Lower lobe of right lung (tissue), 2 donors: ENCODE data around the gene DUSP5. TPM values are rescaled to one million over a fixed set of nuclear protein-coding genes. Genes with fewer than 3 reads are reported as not detected.

ENCODE experiments used
- ATAC-seq, 2 donors: fragments of 200-7000 bp; cut with Tn5 transposase; one replicate each; pipeline ENCODE4 v1.9.1; 2020 to 2022; ENCODE audit warnings: mild to moderate bottlenecking in 2 of 2, moderate library complexity in 2 of 2
- DNase-seq: peaks from one replicate; pipeline ENCODE4 v3.0.0-alpha.2; 2020
- H3K27ac ChIP-seq: fragments of 200-600 bp; one replicate; pipeline ENCODE4 v1.8.0; 2022
- H3K27me3 ChIP-seq: fragments of 200-600 bp; one replicate; pipeline ENCODE4 v1.8.0; 2022; ENCODE audit warnings: low read depth
- H3K36me3 ChIP-seq: fragments of 200-600 bp; one replicate; pipeline ENCODE4 v1.8.0; 2022; ENCODE audit warnings: mild to moderate bottlenecking
- H3K4me1 ChIP-seq: fragments of 200-600 bp; one replicate; pipeline ENCODE4 v1.8.0; 2022
- H3K4me3 ChIP-seq: fragments of 200-600 bp; one replicate; pipeline ENCODE4 v1.8.0; 2022; ENCODE audit warnings: mild to moderate bottlenecking
- H3K9me3 ChIP-seq: fragments of 200-600 bp; one replicate; pipeline ENCODE4 v1.8.0; 2022
- CTCF ChIP-seq: fragments of 200-600 bp; IDR thresholded peaks from one replicate; pipeline ENCODE4 v1.8.0; 2022; ENCODE audit warnings: antibody characterized with exemption, mild to moderate bottlenecking
- intact Hi-C: fragments of 100-400 bp; cut with DNase I; formaldehyde crosslinking; loops from one replicate; pipeline ENCODE4 v1.11.0; 2022
- total RNA-seq: library from RNA; stranded (reverse); fragmentation: NEBNext Ultra II Directional; extraction: Animal tissue kit (Norgen Biotek cat#: 25700); gene quantifications from one replicate; pipeline ENCODE4 v1.2.1, GENCODE V29; 2021
- donor health status: DM: no; HTN: yes; CAD: no; lungs with severe emphysema.

Gene DUSP5
- total RNA-seq, 1 donor from 2014 or later, result 8.9 TPM

GRCh38 chr10:110556969-110557601 is 59.4 kb downstream of the DUSP5 start:
- TF ChIP-seq CTCF, result peak; percentile 71
- H3K4me1 ChIP-seq, result no peaks in the 10 kb centered on the region
- H3K9me3 ChIP-seq, result no peaks in the 10 kb centered on the region
- no peak overlapping the region for H3K4me3 ChIP-seq
- no peak overlapping the region for H3K27ac ChIP-seq
- no peak for DNase-seq
- H3K27me3 ChIP-seq, result no peaks in the 10 kb centered on the region
- peak; percentile 77 to 79 for ATAC-seq
- intact Hi-C loops, result no loop called here
- H3K36me3 ChIP-seq, result no peaks in the 10 kb centered on the region

- no peak overlapping the region for H3K27ac ChIP-seq
- peaks cover under 1% of the 10 kb centered on the region for H3K27me3 ChIP-seq
- no peak for DNase-seq
- ATAC-seq, result no peak
- no peak overlapping the region for H3K4me3 ChIP-seq
- intact Hi-C loops, result no loop called here
- H3K36me3 ChIP-seq, result no peaks in the 10 kb centered on the region
- H3K4me1 ChIP-seq, result no peaks in the 10 kb centered on the region
- H3K9me3 ChIP-seq, result no peaks in the 10 kb centered on the region
- no peak for TF ChIP-seq CTCF
Measured at GRCh38 chr10:110558041-110558440, 60.3 kb downstream of the DUSP5 start.

- intact Hi-C loops, result no loop called here
- Histone ChIP-seq H3K27me3 (peaks cover 8% of the 10 kb centered on the region), H3K36me3 (no peaks in the 10 kb centered on the region), H3K9me3 (no peaks in the 10 kb centered on the region), H3K4me3 (no peak overlapping the region), H3K27ac (no peak overlapping the region), H3K4me1 (no peaks in the 10 kb centered on the region)
- TF ChIP-seq CTCF, result no peak
- ATAC-seq (no peak), DNase-seq (no peak)
Measured at GRCh38 chr10:110560012-110560411, 62.3 kb downstream of the DUSP5 start.

Other genes starting within 250 kb of the DUSP5 start
- 31.5 TPM for gene SMNDC1, start 193.0 kb upstream of the DUSP5 start, total RNA-seq
- gene SMC3, start 69.8 kb downstream of the DUSP5 start, total RNA-seq, result 33.2 TPM
- 1.0 TPM for gene RBM20, start 146.4 kb downstream of the DUSP5 start, total RNA-seq